AML-193 (cell line): ENCODE results near the gene MRPL4.
"Not testable (repeated sequence)": the region's sequence is repeated elsewhere in the genome, so short reads cannot be mapped to it uniquely, and the experiment has no call there.

Experiments
- DNase-seq, 2 experiments: peaks; one replicate each; lab custom pipeline; 2025; lab: John Stamatoyannopoulos, UW

The MRPL4 gene

GRCh38 chr19:10230173-10230860 lies 21.7 kb upstream of the MRPL4 start:
- DNase-seq = no peak

- DNase-seq = peak; percentile 6 to 35
Measured at GRCh38 chr19:10230861-10231611, 21.0 kb upstream of the MRPL4 start, which contains the start of gene S1PR2. TSS of gene S1PR2 (minus strand) at chr19:10231331. CDS start at chr19:10224905, 6,426 bp downstream.

- DNase-seq = no peak
Measured at GRCh38 chr19:10231612-10232228, 20.3 kb upstream of the MRPL4 start.

GRCh38 chr19:10233946-10234345 lies 18.1 kb upstream of the MRPL4 start:
- DNase-seq = no peak

GRCh38 chr19:10235003-10235402 lies 17.0 kb upstream of the MRPL4 start:
- no peak for DNase-seq

- DNase-seq = not testable (repeated sequence)
Measured at GRCh38 chr19:10235409-10235808, 16.6 kb upstream of the MRPL4 start.

GRCh38 chr19:10237702-10238101 lies 14.3 kb upstream of the MRPL4 start:
- no peak for DNase-seq

- no peak for DNase-seq
Measured at GRCh38 chr19:10238172-10238783, 13.7 kb upstream of the MRPL4 start.

GRCh38 chr19:10241826-10242449 lies 10.1 kb upstream of the MRPL4 start:
- DNase-seq = not testable (repeated sequence)

GRCh38 chr19:10243606-10244005 lies 8.4 kb upstream of the MRPL4 start:
- DNase-seq = no peak

GRCh38 chr19:10245189-10245939 lies 6.7 kb upstream of the MRPL4 start:
- DNase-seq = no peak

- no peak for DNase-seq
Measured at GRCh38 chr19:10246511-10246910, 5.5 kb upstream of the MRPL4 start.

- DNase-seq = no peak
Measured at GRCh38 chr19:10252707-10253106, 693 bp downstream of the MRPL4 start.

GRCh38 chr19:10254244-10254643 lies 2.2 kb downstream of the MRPL4 start:
- no peak for DNase-seq

GRCh38 chr19:10255358-10255757 lies 3.3 kb downstream of the MRPL4 start:
- DNase-seq = no peak

GRCh38 chr19:10256551-10256950 lies 4.5 kb downstream of the MRPL4 start:
- DNase-seq = no peak

- no peak for DNase-seq
Measured at GRCh38 chr19:10256970-10257615, 5.1 kb downstream of the MRPL4 start.

- DNase-seq = no peak
Measured at GRCh38 chr19:10258080-10258710, 6.2 kb downstream of the MRPL4 start.

- DNase-seq = peak; percentile 68 to 69
Measured at GRCh38 chr19:10259162-10259905, 7.3 kb downstream of the MRPL4 start.
